Omental fat pad (tissue), 4 donors: ENCODE results near the gene IER5L. TPM values are rescaled to one million over a fixed set of nuclear protein-coding genes. Genes with fewer than 3 reads are reported as not detected.

Experiments used
- ATAC-seq: fragments of 150-250 bp; one replicate; pipeline ENCODE4 v1.9.1; 2016; ENCODE audit warnings: mild to moderate bottlenecking, moderate library complexity; ENCODE audit not compliant: low FRiP score
- DNase-seq: peaks from one replicate; pipeline ENCODE4 v3.0.0-alpha.2; 2019; ENCODE audit warnings: low spot score
- CTCF ChIP-seq, 3 donors: fragments of 450-650 bp; IDR thresholded peaks; one replicate each; pipeline ENCODE4 v1.5.1; 2016 to 2017; ENCODE audit warnings: antibody characterized with exemption in 3 of 3, mild to moderate bottlenecking in 3 of 3, moderate library complexity in 2 of 3
- total RNA-seq, 4 donors: library from RNA; depleted of rRNA; stranded (reverse); fragments of >200 nt; gene quantifications; one replicate each; pipeline ENCODE4 v1.1.0, GENCODE V29; 2016

Gene IER5L
- total RNA-seq = 10 to 100 TPM in 3 of 4 donors, 1 to 10 TPM in 1; 9.0 to 23.9 (median 20.2) TPM

GRCh38 chr9:129177791-129178567 lies at the start of gene IER5L:
Gene IER5L (minus strand): TSS chr9:129178261. CDS start chr9:129178052, 209 bp downstream.
- DNase-seq = peak; percentile 79
- ATAC-seq = peak; percentile 75
- no peak for TF ChIP-seq CTCF (IDR thresholded peaks at IDR 0.05)

- DNase-seq (no peak), ATAC-seq (no peak)
- TF ChIP-seq CTCF (IDR thresholded peaks at IDR 0.05) = no peak
Measured at GRCh38 chr9:129227843-129228189, 49.8 kb upstream of the IER5L start.

GRCh38 chr9:129225815-129226214 lies 47.8 kb upstream of the IER5L start:
- DNase-seq (no peak), ATAC-seq (peak; percentile 88)
- no peak for TF ChIP-seq CTCF (IDR thresholded peaks at IDR 0.05)

- no peak for DNase-seq
- TF ChIP-seq CTCF (IDR thresholded peaks at IDR 0.05) = no peak
- no peak for ATAC-seq
Measured at GRCh38 chr9:129225490-129225778, 47.4 kb upstream of the IER5L start.

- DNase-seq = no peak
- no peak for ATAC-seq
- TF ChIP-seq CTCF (IDR thresholded peaks at IDR 0.05) = no peak
Measured at GRCh38 chr9:129224618-129225489, 46.8 kb upstream of the IER5L start.

- TF ChIP-seq CTCF (IDR thresholded peaks at IDR 0.05) = no peak
- ATAC-seq = no peak
- no peak for DNase-seq
Measured at GRCh38 chr9:129223551-129224208, 45.6 kb upstream of the IER5L start.
